Ascending aorta (tissue), 2 donors: ENCODE measurements around the gene CKLF. TPM values are rescaled to one million over a fixed set of nuclear protein-coding genes. Genes with fewer than 3 reads are reported as not detected.
A peak's percentile ranks its signal among the peaks of the same experiment; 100 is the strongest.

ENCODE experiments used
- DNase-seq, 2 donors: peaks; one replicate each; pipeline ENCODE4 v3.0.0-alpha.2; 2019; ENCODE audit warnings: low spot score in 2 of 2
- H3K27ac ChIP-seq, 2 donors: fragments of 200-600 bp; sonication (generic); one replicate each; pipeline ENCODE4 v1.5.1; 2016 to 2017; ENCODE audit warnings: mild to moderate bottlenecking in 1 of 2
- H3K27me3 ChIP-seq: fragments of 200-600 bp; sonication (generic); one replicate; pipeline ENCODE4 v1.5.1; 2017
- H3K36me3 ChIP-seq, 2 donors: fragments of 200-600 bp; sonication (generic); one replicate each; pipeline ENCODE4 v1.5.1; 2016
- H3K4me1 ChIP-seq, 2 donors: fragments of 200-600 bp; sonication (generic); one replicate each; pipeline ENCODE4 v1.5.1; 2016 to 2017; ENCODE audit warnings: mild to moderate bottlenecking in 1 of 2
- H3K4me3 ChIP-seq, 2 donors: fragments of 200-600 bp; sonication (generic); one replicate each; pipeline ENCODE4 v1.5.1; 2016 to 2017; ENCODE audit warnings: mild to moderate bottlenecking in 1 of 2
- H3K9me3 ChIP-seq, 2 donors: fragments of 200-600 bp; sonication (generic); one replicate each; pipeline ENCODE4 v1.5.1; 2016
- CTCF ChIP-seq, 3 experiments: fragments of 200-600 bp in 2 of 3; fragments of 450-650 bp in 1 of 3; sonication (generic) in 2 of 3; IDR thresholded peaks; one replicate each; pipeline ENCODE4 v1.5.1; 2016 to 2019; ENCODE audit warnings: antibody characterized with exemption in 3 of 3, mild to moderate bottlenecking in 1 of 3, moderate library complexity in 1 of 3
- intact Hi-C: fragments of 100-400 bp; cut with DNase I; formaldehyde crosslinking; loops from one replicate; pipeline ENCODE4 v1.15.1; 2023
- total RNA-seq: library from RNA; depleted of rRNA; stranded (reverse); fragments of >200 nt; gene quantifications from one replicate; pipeline ENCODE4 v1.1.0, GENCODE V29; 2016

Gene CKLF
- total RNA-seq, 1 donor from 2014 or later: not detected

- Histone ChIP-seq H3K4me3 (no peak overlapping the region), H3K4me1 (peaks cover 0 to 5% of the 10 kb centered on the region in 2 donors), H3K27me3 (no peaks in the 10 kb centered on the region), H3K36me3 (peaks cover 26 to 43% of the 10 kb centered on the region in 2 donors), H3K27ac (peak overlapping the region in 1 of 2 donors; percentile 12), H3K9me3 (no peaks in the 10 kb centered on the region)
- intact Hi-C loops: no loop called here
- no peak for DNase-seq
- TF ChIP-seq CTCF (IDR thresholded peaks at IDR 0.05): no peak
Measured at GRCh38 chr16:66543541-66543940, 8.8 kb upstream of the CKLF start.

GRCh38 chr16:66544016-66544757 is 8.2 kb upstream of the CKLF start:
- intact Hi-C loops: no loop called here
- DNase-seq: no peak
- H3K27ac ChIP-seq: peak overlapping the region in 1 of 2 donors; percentile 12
- H3K4me1 ChIP-seq: peaks cover 0 to 11% of the 10 kb centered on the region in 2 donors
- no peak for TF ChIP-seq CTCF (IDR thresholded peaks at IDR 0.05)
- peaks cover 24 to 39% of the 10 kb centered on the region in 2 donors for H3K36me3 ChIP-seq
- no peak overlapping the region for H3K4me3 ChIP-seq
- H3K27me3 ChIP-seq: no peaks in the 10 kb centered on the region
- H3K9me3 ChIP-seq: no peaks in the 10 kb centered on the region

- Histone ChIP-seq H3K36me3 (peaks cover 5 to 20% of the 10 kb centered on the region in 2 donors), H3K27ac (peak overlapping the region; percentile 94 to 99), H3K9me3 (no peaks in the 10 kb centered on the region), H3K4me1 (peaks cover 11 to 20% of the 10 kb centered on the region in 2 donors), H3K27me3 (no peaks in the 10 kb centered on the region), H3K4me3 (no peak overlapping the region)
- no peak for TF ChIP-seq CTCF (IDR thresholded peaks at IDR 0.05)
- intact Hi-C loops: no loop called here
- peak in 1 of 2 donors; percentile 57 for DNase-seq
Measured at GRCh38 chr16:66547101-66547989, 5.0 kb upstream of the CKLF start.

- Histone ChIP-seq H3K4me1 (peaks cover 11 to 23% of the 10 kb centered on the region in 2 donors), H3K27me3 (no peaks in the 10 kb centered on the region), H3K27ac (peak overlapping the region; percentile 94 to 99), H3K4me3 (peak overlapping the region in 1 of 2 donors; percentile 98), H3K9me3 (no peaks in the 10 kb centered on the region), H3K36me3 (peaks cover 5 to 20% of the 10 kb centered on the region in 2 donors)
- no peak for TF ChIP-seq CTCF (IDR thresholded peaks at IDR 0.05)
- peak in 1 of 2 donors; percentile 65 for DNase-seq
- intact Hi-C loops: loop anchor here (2.0 kb wide), 2 partner anchors 57 to 69 kb away; partner anchors contain the start of gene CMTM3
Measured at GRCh38 chr16:66548068-66548467, 4.3 kb upstream of the CKLF start.

- Histone ChIP-seq H3K36me3 (peaks cover 0 to 12% of the 10 kb centered on the region in 2 donors), H3K27me3 (no peaks in the 10 kb centered on the region), H3K9me3 (no peaks in the 10 kb centered on the region), H3K4me1 (peaks cover 11 to 24% of the 10 kb centered on the region in 2 donors), H3K27ac (peak overlapping the region; percentile 94 to 99), H3K4me3 (peak overlapping the region; percentile 90 to 98)
- TF ChIP-seq CTCF (IDR thresholded peaks at IDR 0.05): no peak
- intact Hi-C loops: loop anchor here (2.0 kb wide), 2 partner anchors 56 to 70 kb away; partner anchors contain the start of gene CMTM3
- DNase-seq: no peak
Measured at GRCh38 chr16:66548868-66549267, 3.5 kb upstream of the CKLF start.
